SHP77 (cell line): ENCODE results near the gene RAB6C.
A peak's percentile ranks its signal among the peaks of the same experiment; 100 is the strongest.
"Not testable (repeated sequence)": the region's sequence is repeated elsewhere in the genome, so short reads cannot be mapped to it uniquely, and the experiment has no call there.

Source experiments
- DNase-seq, 2 experiments: peaks; one replicate each; lab custom pipeline; 2025; lab: John Stamatoyannopoulos, UW

Gene RAB6C

DNA sequence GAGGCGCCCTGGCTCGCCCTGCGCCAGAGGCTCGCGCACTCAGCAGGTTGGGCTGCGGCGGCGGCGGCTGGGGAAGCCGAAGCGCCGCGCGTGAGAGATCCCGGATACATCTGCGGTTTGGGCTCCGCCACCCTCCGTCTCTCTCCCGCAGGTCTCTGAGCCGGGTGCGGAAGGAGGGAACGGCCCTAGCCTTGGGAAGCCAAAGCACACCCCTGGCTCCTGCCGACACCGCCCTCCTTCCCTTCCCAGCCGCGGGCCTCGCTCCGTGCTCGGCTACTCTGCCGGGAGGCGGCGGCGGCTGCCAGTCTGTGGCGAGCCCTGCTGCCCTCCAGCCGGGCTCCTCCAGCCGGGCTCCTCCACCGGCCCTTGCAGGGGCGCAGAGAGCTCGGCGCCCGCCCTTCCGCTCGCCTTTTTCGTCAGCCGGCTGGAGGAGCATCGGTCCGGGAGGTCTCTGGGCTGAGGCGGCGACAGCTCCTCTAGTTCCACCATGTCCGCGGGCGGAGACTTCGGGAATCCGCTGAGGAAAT is at the start of gene RAB6C:
TSS of gene RAB6C (plus strand) at position 38 of the 527 bp plus-strand sequence. CDS start at position 488, 450 bp downstream.
- DNase-seq: not testable (repeated sequence)

GRCh38 chr2:129930451-129930850 is 49.0 kb upstream of the RAB6C start:
- DNase-seq: no peak

GRCh38 chr2:129933387-129933786 is 46.1 kb upstream of the RAB6C start:
- DNase-seq: not testable (repeated sequence)

DNA sequence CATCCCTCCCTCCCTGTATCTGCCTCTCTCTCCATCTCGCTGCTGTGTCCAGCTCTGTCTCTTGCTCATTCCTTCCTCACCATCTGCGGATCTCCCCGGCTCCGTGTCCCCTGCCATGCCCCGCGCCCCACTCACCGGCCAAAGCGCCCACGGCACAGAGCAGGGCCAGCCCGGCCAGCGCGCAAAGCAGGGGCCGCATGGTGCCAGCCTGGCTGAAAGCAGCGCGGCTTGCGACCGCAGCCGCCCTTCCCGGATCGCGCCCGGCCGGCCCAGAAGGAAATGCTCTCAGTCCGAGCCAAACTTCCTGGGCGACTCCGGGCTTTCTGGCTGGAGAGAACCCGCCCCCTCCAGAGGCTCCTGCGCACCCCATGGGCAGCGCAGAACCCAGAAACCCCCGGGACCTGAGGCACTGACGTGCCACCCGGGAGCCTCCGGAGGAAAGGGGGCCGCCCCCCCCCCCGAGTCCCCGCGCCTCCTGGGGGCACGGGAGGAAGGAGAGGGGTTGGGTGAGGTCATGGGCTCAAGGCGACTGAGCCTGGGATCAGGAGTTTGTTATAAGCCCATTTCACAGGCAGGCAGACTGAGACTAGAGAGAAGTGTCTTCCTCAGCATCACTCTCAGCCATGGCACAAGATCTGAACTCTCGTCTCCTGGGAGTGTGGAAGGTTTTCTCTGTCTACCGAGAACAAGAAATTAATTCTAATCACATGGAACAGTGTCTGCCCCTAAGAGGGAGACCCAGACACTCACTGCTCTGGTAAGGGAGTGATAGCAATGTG is 45.2 kb upstream of the RAB6C start:
- no peak for DNase-seq

DNA sequence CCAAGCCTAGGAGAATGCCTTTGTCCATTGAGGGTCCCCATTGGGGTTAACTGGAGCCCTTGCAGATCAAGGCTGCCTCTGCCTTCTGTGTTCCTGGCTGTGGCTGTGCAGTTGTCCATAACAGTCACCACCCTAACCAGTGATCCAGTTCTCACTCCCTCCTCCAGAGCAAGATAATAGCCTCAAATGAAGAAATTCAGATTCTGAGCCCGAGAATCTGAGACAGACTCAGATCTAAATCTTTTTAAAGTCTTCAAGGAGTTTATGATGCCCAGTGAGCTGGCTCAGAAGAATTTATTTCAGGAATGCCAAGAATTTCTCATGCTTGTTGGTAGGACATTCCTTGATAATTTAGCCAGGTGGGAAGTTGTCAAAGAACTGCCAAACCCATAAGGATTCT is 44.3 kb upstream of the RAB6C start:
- no peak for DNase-seq

DNA sequence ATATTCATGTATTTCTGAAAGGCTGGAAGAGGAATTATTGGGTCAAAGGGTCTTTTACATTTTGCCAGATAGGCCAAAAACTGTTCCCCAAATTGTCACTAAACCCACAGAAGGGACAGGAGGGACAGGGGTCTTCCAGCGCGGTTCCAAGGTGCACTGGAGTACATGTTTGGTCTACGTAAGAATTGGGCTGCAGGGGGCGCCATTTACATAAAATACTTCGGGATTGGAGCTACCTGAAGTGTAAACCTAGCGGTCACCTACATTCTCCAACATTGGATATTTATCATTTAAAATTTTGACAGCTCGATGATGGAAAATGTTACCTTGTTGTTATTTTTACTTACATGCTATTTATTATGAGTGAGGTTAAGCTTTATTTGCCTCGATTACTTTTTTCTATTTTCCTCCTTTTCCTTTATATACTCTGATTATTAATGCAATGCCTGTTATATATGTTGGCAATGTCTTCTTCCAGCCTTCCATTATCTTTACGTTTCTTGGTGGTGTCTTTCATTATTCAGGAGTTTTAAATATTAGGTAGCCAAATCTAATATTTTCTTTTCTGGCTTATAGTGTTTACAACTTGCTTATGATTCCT is 43.0 kb upstream of the RAB6C start:
- peak; percentile 2 to 59 for DNase-seq

DNA sequence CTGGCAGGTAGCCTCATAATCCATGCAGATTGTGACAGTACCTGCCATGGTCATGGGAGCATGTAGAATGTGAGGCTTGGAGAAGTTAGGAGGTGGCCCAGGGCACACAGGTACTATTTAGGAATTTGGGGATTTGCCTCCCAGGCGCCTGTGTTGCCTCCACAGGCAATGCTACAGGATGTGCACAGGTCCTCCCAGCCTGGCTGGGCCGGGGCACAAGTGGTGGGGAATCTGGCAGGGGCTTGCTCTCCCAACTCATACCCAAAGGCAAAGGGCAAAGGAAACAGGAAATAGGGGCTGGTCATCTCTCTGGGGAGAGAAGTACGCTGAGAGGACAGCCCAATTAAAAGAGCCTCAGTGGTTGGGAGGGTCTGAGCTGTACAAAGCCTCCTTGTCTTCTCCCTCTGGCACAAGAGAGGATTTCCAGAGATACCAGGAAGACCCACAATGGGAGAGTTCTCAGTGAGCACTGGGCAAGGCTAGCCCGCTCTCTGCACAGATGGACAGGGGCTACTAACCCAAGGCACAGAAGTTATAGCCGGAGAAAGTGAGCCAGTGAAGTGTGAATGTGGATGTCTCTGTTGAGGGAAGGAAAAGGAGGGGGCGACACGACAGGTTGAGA is 40.5 kb upstream of the RAB6C start:
- DNase-seq: not testable (repeated sequence)

- DNase-seq: not testable (repeated sequence)
Observed at GRCh38 chr2:129943456-129943855, 36.0 kb upstream of the RAB6C start.

GRCh38 chr2:129945557-129945956 is 33.9 kb upstream of the RAB6C start:
- no peak for DNase-seq

- DNase-seq: not testable (repeated sequence)
Observed at GRCh38 chr2:129947712-129948111, 31.8 kb upstream of the RAB6C start.

- not testable (repeated sequence) for DNase-seq
Observed at GRCh38 chr2:129956171-129956570, 23.3 kb upstream of the RAB6C start.

DNA sequence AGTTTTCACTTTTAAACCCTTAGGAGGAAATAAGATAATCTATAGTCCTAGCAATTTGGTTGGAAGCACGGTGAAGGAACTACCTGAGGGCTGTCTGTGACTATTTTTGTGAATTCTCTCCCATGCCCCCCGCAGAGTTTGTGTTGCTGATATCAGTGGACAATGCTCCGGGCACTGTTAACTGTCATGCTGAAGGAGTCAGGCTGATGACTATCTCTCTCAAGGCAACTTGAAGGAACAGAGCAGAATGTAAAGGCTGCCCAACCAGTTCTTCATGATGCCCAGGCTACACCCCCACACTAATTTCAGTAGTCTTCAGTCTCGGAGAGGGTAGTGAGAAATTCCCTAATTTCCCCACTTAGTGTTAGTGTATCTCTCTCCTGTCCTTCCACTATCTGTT is 21.6 kb upstream of the RAB6C start:
- DNase-seq: no peak

DNA sequence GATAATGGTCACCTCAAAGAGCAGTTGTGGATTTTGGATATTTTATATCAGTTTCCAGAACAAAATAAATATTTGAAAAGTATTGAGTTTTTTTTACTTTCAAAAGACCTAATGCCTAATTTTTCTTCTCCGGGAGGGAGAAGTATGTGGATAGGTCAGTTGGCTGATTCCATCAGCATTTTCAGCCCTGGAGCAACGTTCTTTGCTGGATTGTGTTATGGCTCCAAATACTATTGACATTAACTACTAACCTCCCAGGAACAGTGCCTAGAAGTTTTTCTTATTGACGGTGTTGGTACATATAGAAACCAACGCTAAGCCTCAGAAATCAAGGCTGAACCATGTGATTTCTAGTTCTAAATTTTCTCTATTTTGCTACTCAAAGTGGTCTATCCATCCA is 20.7 kb upstream of the RAB6C start:
- not testable (repeated sequence) for DNase-seq

- peak; percentile 53 to 60 for DNase-seq
Observed at GRCh38 chr2:129968605-129969004, 10.9 kb upstream of the RAB6C start.

DNA sequence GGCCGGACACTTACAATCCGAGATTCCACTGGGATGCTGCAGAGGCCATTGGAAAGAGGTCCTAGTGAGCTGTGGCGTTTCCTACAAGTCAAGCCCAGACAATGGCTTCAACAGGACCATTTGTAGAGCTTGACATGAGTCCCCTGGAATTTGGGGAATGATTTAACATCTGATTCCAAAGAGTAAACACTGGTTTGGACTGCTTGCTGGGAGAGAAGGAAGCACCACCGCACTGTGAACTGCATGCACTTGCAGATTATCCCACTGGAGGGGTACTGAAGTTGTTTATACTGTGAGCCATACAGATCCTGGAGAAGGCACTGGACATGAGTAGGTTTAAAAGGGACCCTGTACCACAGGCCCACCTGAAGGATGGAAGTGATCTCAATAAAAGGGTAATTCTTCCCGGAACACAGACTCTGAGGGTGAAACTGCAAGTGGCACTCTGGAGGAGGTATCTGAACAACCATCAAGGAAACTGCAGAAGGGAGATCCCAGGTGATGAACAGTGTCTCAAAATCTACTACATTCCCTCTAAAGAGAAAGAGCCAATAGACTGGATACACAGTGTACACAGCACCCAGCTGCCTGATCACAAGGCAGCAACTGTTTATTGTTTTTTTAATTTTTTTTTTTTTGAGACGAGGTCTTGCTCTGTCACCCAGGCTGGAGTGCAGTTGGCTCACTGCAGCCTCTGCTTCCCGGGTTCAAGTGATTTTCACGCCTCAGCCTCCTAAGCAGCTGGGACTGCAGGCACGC is 4.3 kb upstream of the RAB6C start:
- no peak for DNase-seq

GRCh38 chr2:129976969-129977368 is 2.5 kb upstream of the RAB6C start:
- DNase-seq: not testable (repeated sequence)

GRCh38 chr2:129977986-129978385 is 1.5 kb upstream of the RAB6C start:
- no peak for DNase-seq

- not testable (repeated sequence) for DNase-seq
Observed at GRCh38 chr2:129980246-129980645, 780 bp downstream of the RAB6C start.

DNA sequence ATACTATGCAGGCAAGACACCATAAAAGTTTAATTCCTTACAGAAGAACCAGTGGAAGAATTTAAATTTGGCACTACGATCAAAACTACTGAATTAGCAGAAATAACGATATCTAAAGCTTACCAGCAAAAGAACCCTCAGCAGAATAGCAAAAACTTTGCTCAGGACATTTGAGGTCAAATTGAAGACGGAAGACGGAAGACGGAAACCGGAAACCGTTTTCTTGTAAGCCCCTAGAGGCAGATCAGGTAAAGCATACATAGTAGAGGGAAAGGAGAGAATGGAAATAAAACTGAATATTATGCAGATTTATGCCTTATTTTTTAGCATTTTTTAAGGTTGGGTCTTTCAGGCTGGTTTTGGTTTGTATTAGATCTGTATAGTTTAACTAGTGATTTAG is 2.2 kb downstream of the RAB6C start:
- not testable (repeated sequence) for DNase-seq

DNA sequence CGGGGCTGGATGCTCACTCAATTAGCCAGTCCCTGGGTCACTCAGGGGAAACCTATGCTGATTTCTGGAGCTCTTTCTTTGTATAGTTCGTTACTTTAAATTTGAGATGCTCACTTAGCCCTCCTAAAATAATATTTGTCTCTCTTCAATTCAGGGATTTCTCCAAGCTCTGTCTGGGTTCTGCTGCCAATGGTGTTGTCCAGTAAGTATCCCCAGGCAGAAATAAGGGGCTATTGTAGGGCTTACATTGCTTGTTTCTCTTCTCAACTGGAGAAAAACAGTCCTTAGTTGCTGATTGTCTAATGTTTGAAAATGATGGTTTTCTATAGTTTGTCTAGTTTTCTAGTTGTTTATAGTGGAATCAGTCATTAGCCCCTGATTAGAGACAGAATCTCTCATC is 5.0 kb downstream of the RAB6C start:
- DNase-seq: no peak

DNA sequence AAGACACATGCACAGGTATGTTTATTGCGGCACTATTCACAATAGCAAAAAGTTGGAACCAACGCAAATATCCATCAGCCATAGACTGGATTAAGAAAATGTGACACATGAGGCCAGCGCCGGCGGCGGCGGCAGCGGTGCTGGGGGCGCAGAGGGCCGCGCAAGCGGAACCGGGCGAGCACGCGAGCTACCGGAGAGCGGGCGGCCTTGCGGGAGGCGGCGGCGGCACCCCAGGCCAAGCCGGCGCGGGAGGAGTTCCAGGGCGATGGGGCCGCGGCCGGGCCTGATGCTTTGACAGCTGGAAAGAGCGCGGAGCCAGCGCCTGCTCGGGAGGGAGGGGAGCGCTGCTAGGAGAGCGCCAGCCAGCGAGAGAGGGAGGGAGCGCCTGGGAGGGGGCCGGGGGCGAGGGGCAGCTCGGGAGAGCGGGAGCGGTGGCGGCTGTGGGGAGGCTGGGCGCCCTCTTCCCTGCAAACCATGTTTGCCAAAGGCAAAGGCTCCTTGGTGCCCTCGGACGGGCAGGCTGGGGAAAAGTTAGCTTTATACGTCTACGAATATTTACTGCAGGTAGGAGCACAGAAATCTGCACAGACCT is 13.0 kb downstream of the RAB6C start:
- DNase-seq: not testable (repeated sequence)

- DNase-seq: not testable (repeated sequence)
Observed at GRCh38 chr2:129993151-129993550, 13.7 kb downstream of the RAB6C start.
